ENCODE data around the gene EFCAB13.

The EFCAB13 gene

GRCh38 chr17:47287068-47287467 is 36.7 kb upstream of the EFCAB13 start:
- Histone ChIP-seq H3K4me2 (no peak overlapping the region), H3K36me3 (ENCODE audit: insufficient read depth) (no peaks in the 10 kb centered on the region), H3K4me1 (ENCODE audit: low read depth, poor library complexity, severe bottlenecking) (no peaks in the 10 kb centered on the region), H3K4me3 (IDR thresholded peaks at IDR 0.05; ENCODE audit: insufficient read depth, low read depth, low read length) (no peak overlapping the region), H3K27ac (no peak overlapping the region), H3K9ac (no peak overlapping the region), H3K27me3 (ENCODE audit: insufficient read depth, low read depth) (no peaks in the 10 kb centered on the region), H2AFZ (ENCODE audit: low read depth) (no peak overlapping the region), H4K20me1 (ENCODE audit: insufficient read depth) (no peaks in the 10 kb centered on the region), H3K79me2 (ENCODE audit: insufficient read depth, low read depth) (no peaks in the 10 kb centered on the region)
- TF ChIP-seq CTCF (conservative IDR thresholded peaks at IDR 0.05; ENCODE audit: low read depth, low read length): no peak

- Histone ChIP-seq H3K4me2 (no peak overlapping the region), H3K9ac (no peak overlapping the region), H3K79me2 (ENCODE audit: insufficient read depth, low read depth) (no peaks in the 10 kb centered on the region), H4K20me1 (ENCODE audit: insufficient read depth) (no peaks in the 10 kb centered on the region), H3K4me3 (IDR thresholded peaks at IDR 0.05; ENCODE audit: insufficient read depth, low read depth, low read length) (no peak overlapping the region), H3K27ac (no peak overlapping the region), H3K27me3 (ENCODE audit: insufficient read depth, low read depth) (no peaks in the 10 kb centered on the region), H2AFZ (ENCODE audit: low read depth) (no peak overlapping the region), H3K4me1 (ENCODE audit: low read depth, poor library complexity, severe bottlenecking) (no peaks in the 10 kb centered on the region), H3K36me3 (ENCODE audit: insufficient read depth) (no peaks in the 10 kb centered on the region)
- TF ChIP-seq CTCF (conservative IDR thresholded peaks at IDR 0.05; ENCODE audit: low read depth, low read length): no peak
Measured at GRCh38 chr17:47287639-47288038, 36.1 kb upstream of the EFCAB13 start.

- H3K79me2 ChIP-seq (ENCODE audit: insufficient read depth, low read depth): no peaks in the 10 kb centered on the region
- no peak overlapping the region; the same call in 1 of the 2 replicates for H2AFZ ChIP-seq (ENCODE audit: low read depth)
- no peak overlapping the region for H3K9ac ChIP-seq
- no peaks in the 10 kb centered on the region for H4K20me1 ChIP-seq (ENCODE audit: insufficient read depth)
- H3K4me1 ChIP-seq (ENCODE audit: low read depth, poor library complexity, severe bottlenecking): no peaks in the 10 kb centered on the region
- H3K4me2 ChIP-seq: no peak overlapping the region
- no peaks in the 10 kb centered on the region for H3K27me3 ChIP-seq (ENCODE audit: insufficient read depth, low read depth)
- H3K27ac ChIP-seq: no peak overlapping the region
- H3K36me3 ChIP-seq (ENCODE audit: insufficient read depth): no peaks in the 10 kb centered on the region
- no peak for TF ChIP-seq CTCF (conservative IDR thresholded peaks at IDR 0.05; ENCODE audit: low read depth, low read length)
- no peak overlapping the region for H3K4me3 ChIP-seq (IDR thresholded peaks at IDR 0.05; ENCODE audit: insufficient read depth, low read depth, low read length)
Measured at GRCh38 chr17:47288531-47289116, 35.1 kb upstream of the EFCAB13 start.

- Histone ChIP-seq H3K4me3 (IDR thresholded peaks at IDR 0.05; ENCODE audit: insufficient read depth, low read depth, low read length) (no peak overlapping the region), H4K20me1 (ENCODE audit: insufficient read depth) (no peaks in the 10 kb centered on the region), H3K27ac (no peak overlapping the region), H3K36me3 (ENCODE audit: insufficient read depth) (no peaks in the 10 kb centered on the region), H3K9ac (no peak overlapping the region), H3K79me2 (ENCODE audit: insufficient read depth, low read depth) (no peaks in the 10 kb centered on the region), H3K27me3 (ENCODE audit: insufficient read depth, low read depth) (no peaks in the 10 kb centered on the region), H2AFZ (ENCODE audit: low read depth) (no peak overlapping the region), H3K4me2 (no peak overlapping the region), H3K4me1 (ENCODE audit: low read depth, poor library complexity, severe bottlenecking) (no peaks in the 10 kb centered on the region)
- TF ChIP-seq CTCF (conservative IDR thresholded peaks at IDR 0.05; ENCODE audit: low read depth, low read length): no peak
Measured at GRCh38 chr17:47289302-47289701, 34.5 kb upstream of the EFCAB13 start.

Measured in KMS-11 (cell line).